T-cell (primary cell): ENCODE data around the gene DSG3. TPM values are rescaled to one million over a fixed set of nuclear protein-coding genes. Genes with fewer than 3 reads are reported as not detected.

Experiments
- ATAC-seq, 4 experiments: fragments of 200-7000 bp in 3 of 4; fragments of 150-1000 bp in 1 of 4; cut with Tn5 transposase; replicated peaks in 1 of 4; 1 replicate in 3 of 4; 2 replicates in 1 of 4; pipeline ENCODE4 v1.10.0; 2021; ENCODE audit warnings: moderate library complexity in 3 of 4, mild to moderate bottlenecking in 2 of 4, moderate number of reproducible peaks in 1 of 4
- CTCF ChIA-PET, 2 donors: fragments of 300-600 bp; sonication (Branson Sonifier 250); formaldehyde crosslinking; loops; one replicate each; lab custom pipeline; 2022; ENCODE audit warnings: antibody characterized with exemption in 2 of 2; lab: Charles Lee
- POLR2A ChIA-PET, 2 donors: fragments of 300-600 bp; sonication (Branson Sonifier 250); formaldehyde crosslinking; loops; one replicate each; lab custom pipeline; 2022; ENCODE audit warnings: antibody characterized with exemption in 2 of 2; lab: Charles Lee
- DNase-seq, 35 experiments: peaks; one replicate each; pipeline versions ENCODE4 v3.0.0 to v3.0.0-alpha.2; 2013 to 2023
- H3K27ac ChIP-seq: one replicate; pipeline ENCODE4 v1.5.1; 2013; ENCODE audit warnings: low read length
- H3K27me3 ChIP-seq, 2 experiments: replicated peaks in 1 of 2; 1 replicate in 1 of 2; 2 replicates in 1 of 2; pipeline versions ENCODE4 v1.6.1 to v1.7.0; 2013; ENCODE audit warnings: low read length in 1 of 2, mixed read lengths in 1 of 2; ENCODE audit not compliant: control insufficient read depth in 2 of 2, insufficient read depth in 2 of 2; ENCODE audit errors: extremely low read depth in 1 of 2
- H3K36me3 ChIP-seq, 2 donors: 1 replicate in 1 of 2; 2 replicates in 1 of 2; pipeline versions ENCODE4 v1.6.1 to v1.7.0; 2013; ENCODE audit warnings: low read length in 1 of 2; ENCODE audit not compliant: control insufficient read depth in 2 of 2, insufficient read depth in 1 of 2; ENCODE audit errors: extremely low read depth in 1 of 2
- H3K4me1 ChIP-seq, 2 experiments: 1 replicate in 1 of 2; 2 replicates in 1 of 2; pipeline versions ENCODE4 v1.6.1 to v1.7.0; 2013; ENCODE audit warnings: low read length in 2 of 2, mixed read lengths in 1 of 2; ENCODE audit not compliant: insufficient read depth in 2 of 2, control insufficient read depth in 1 of 2; ENCODE audit errors: extremely low read depth in 1 of 2
- H3K4me3 ChIP-seq, 2 donors: 1 replicate in 1 of 2; 2 replicates in 1 of 2; pipeline versions ENCODE4 v1.5.1 to v1.7.0; 2013; ENCODE audit warnings: mild to moderate bottlenecking in 2 of 2, low read length in 1 of 2, moderate library complexity in 1 of 2; ENCODE audit not compliant: control insufficient read depth in 1 of 2; ENCODE audit errors: extremely low read depth in 1 of 2
- H3K9me3 ChIP-seq: 2 replicates; pipeline ENCODE4 v1.7.0; 2013
- H3K27ac Mint-ChIP-seq, 2 donors: one replicate each; pipeline ENCODE4 v1.8.0; 2020 to 2021; ENCODE audit warnings: mild to moderate bottlenecking in 2 of 2, mixed read lengths in 2 of 2
- H3K27me3 Mint-ChIP-seq, 2 donors: one replicate each; pipeline ENCODE4 v1.8.0; 2021 to 2022; ENCODE audit warnings: mixed read lengths in 2 of 2
- H3K36me3 Mint-ChIP-seq: one replicate; pipeline ENCODE4 v1.8.0; 2021; ENCODE audit warnings: mixed read lengths
- H3K4me1 Mint-ChIP-seq, 3 donors: one replicate each; pipeline ENCODE4 v1.8.0; 2020 to 2022; ENCODE audit warnings: mixed read lengths in 3 of 3, mild to moderate bottlenecking in 1 of 3
- H3K4me3 Mint-ChIP-seq, 3 donors: one replicate each; pipeline ENCODE4 v1.8.0; 2020 to 2022; ENCODE audit warnings: mild to moderate bottlenecking in 3 of 3, mixed read lengths in 3 of 3, moderate library complexity in 3 of 3
- H3K9me3 Mint-ChIP-seq, 3 donors: one replicate each; pipeline ENCODE4 v1.8.0; 2020 to 2022; ENCODE audit warnings: mixed read lengths in 3 of 3
- WGBS: methylation state at CpG from one replicate; pipeline ENCODE4 v1.1.5; 2013; ENCODE audit warnings: missing lambda C conversion rate; ENCODE audit not compliant: insufficient coverage; 5-methylcytosine and 5-hydroxymethylcytosine counted together
- total RNA-seq, 35 experiments: library from RNA in 6 of 35; stranded (reverse) in 6 of 35; fragments of 120-200 nt in 1 of 35; gene quantifications; one replicate each; pipeline versions ENCODE4 v1.2.1 to v1.2.4 and lab custom pipeline; 2013 to 2026

Gene DSG3
- total RNA-seq, 5 donors from 2014 or later (not counting 1 experiment from before 2014, with no cell fraction given): not detected

DNA sequence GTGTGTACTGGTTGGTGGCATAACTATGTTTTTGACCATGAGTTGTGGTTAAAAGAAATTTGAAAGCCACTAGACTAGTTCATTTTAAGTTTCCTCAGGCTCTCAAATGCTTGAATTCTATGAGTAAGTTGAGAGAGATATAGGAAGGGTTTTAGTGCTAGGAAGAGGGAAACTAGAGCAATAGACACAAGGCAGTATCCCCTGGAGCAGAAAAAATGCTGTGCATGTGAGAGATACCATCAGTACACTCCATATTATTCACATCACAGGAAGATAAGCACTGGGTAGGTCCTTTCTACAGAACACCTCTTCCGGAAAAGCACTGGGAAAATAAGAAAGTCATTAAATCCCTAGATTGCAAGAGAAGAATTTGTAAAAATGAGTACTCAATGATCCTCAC is 19.3 kb upstream of the DSG3 start:
- ATAC-seq (no peak), DNase-seq (no peak)
- peaks cover 0 to 5% of the 10 kb centered on the region in 2 donors for H3K27me3 Mint-ChIP-seq
- no peak overlapping the region for H3K4me3 Mint-ChIP-seq
- H3K27me3 ChIP-seq: no peaks in the 10 kb centered on the region
- no peaks in the 10 kb centered on the region for H3K36me3 ChIP-seq
- H3K4me1 Mint-ChIP-seq: no peaks in the 10 kb centered on the region
- no peak overlapping the region for H3K4me3 ChIP-seq
- POLR2A ChIA-PET: no interaction called here
- H3K36me3 Mint-ChIP-seq: no peaks in the 10 kb centered on the region
- CTCF ChIA-PET: no interaction called here
- peaks cover 0 to 12% (median 0%) of the 10 kb centered on the region in 3 donors for H3K9me3 Mint-ChIP-seq
- no CpG with 5 or more reads among the region's 1 CpG for WGBS
- no peaks in the 10 kb centered on the region for H3K4me1 ChIP-seq
- peaks cover 4% of the 10 kb centered on the region for H3K9me3 ChIP-seq
- H3K27ac ChIP-seq: no peak overlapping the region
- H3K27ac Mint-ChIP-seq: no peak overlapping the region

DNA sequence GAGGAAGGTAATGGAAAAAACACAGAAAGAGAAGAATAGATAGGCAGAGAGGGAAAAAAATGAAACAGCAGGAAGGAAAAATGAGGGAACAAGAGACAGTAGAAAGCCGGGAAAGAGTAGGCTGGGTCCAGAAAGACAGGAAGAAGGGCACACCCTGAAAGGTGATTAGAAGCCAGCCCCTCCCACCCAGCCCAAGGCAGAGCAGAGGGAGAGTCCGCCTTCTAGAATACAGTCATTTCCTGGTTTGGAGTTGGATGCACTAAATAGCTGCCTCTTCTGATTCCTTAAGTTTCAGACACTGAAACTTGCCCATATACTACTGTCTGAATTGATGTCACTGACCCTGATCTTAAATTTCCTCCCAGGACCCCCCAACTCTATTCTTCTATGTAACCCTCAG is 17.9 kb upstream of the DSG3 start:
- CTCF ChIA-PET: no interaction called here
- peaks cover 0 to 5% of the 10 kb centered on the region in 2 donors for H3K27me3 Mint-ChIP-seq

DNA sequence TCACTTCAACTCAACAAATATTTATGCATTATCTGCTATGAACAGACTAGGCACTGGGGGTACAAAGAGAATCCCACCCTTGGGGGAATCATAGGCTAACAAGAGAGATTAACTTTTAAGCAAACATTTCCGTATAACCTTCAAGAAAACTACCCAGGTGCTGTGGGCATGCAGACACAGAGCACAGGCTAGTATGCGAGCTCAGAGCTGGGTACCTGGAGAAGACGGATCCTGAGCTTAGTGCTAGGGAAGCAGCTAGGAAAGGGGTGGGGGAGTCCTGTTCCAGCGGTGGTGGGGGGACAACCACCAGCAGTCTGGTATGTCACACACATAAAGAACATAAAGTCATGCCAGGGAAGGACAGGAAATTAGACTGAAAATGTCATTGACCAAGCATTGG is 17.5 kb upstream of the DSG3 start:
- H3K36me3 Mint-ChIP-seq: no peaks in the 10 kb centered on the region
- no peak overlapping the region for H3K27ac Mint-ChIP-seq
- H3K4me1 ChIP-seq: no peaks in the 10 kb centered on the region
- 100% methylated on average over 1 of the region's 4 CpGs for WGBS
- ATAC-seq (no peak), DNase-seq (no peak)
- no peak overlapping the region for H3K4me3 ChIP-seq
- no peaks in the 10 kb centered on the region for H3K27me3 ChIP-seq
- H3K36me3 ChIP-seq: no peaks in the 10 kb centered on the region
- no peak overlapping the region for H3K4me3 Mint-ChIP-seq
- H3K27me3 Mint-ChIP-seq: peaks cover 0 to 5% of the 10 kb centered on the region in 2 donors
- peaks cover 4% of the 10 kb centered on the region for H3K9me3 ChIP-seq
- POLR2A ChIA-PET: no interaction called here
- H3K9me3 Mint-ChIP-seq: peaks cover 0 to 23% (median 0%) of the 10 kb centered on the region in 3 donors
- CTCF ChIA-PET: interaction anchor here in 1 of 2 donors (1.1 kb wide), 1 partner anchor 10 kb away, joined by 3 read pairs; no protein-coding TSS in a partner anchor
- H3K4me1 Mint-ChIP-seq: no peaks in the 10 kb centered on the region
- no peak overlapping the region for H3K27ac ChIP-seq

More for the DNA sequence above, 17.9 kb upstream of the DSG3 start:
- peaks cover 0 to 19% (median 0%) of the 10 kb centered on the region in 3 donors for H3K9me3 Mint-ChIP-seq
- no peak overlapping the region for H3K4me3 ChIP-seq
- DNase-seq: no peak
- H3K27ac ChIP-seq: no peak overlapping the region
- no peak for ATAC-seq
- POLR2A ChIA-PET: no interaction called here
- H3K27ac Mint-ChIP-seq: no peak overlapping the region
- H3K27me3 ChIP-seq: no peaks in the 10 kb centered on the region
- H3K4me3 Mint-ChIP-seq: no peak overlapping the region
- no peaks in the 10 kb centered on the region for H3K36me3 ChIP-seq
- peaks cover 4% of the 10 kb centered on the region for H3K9me3 ChIP-seq
- no CpG with 5 or more reads among the region's 2 CpGs for WGBS
- H3K4me1 Mint-ChIP-seq: no peaks in the 10 kb centered on the region
- H3K36me3 Mint-ChIP-seq: no peaks in the 10 kb centered on the region
- no peaks in the 10 kb centered on the region for H3K4me1 ChIP-seq

DNA sequence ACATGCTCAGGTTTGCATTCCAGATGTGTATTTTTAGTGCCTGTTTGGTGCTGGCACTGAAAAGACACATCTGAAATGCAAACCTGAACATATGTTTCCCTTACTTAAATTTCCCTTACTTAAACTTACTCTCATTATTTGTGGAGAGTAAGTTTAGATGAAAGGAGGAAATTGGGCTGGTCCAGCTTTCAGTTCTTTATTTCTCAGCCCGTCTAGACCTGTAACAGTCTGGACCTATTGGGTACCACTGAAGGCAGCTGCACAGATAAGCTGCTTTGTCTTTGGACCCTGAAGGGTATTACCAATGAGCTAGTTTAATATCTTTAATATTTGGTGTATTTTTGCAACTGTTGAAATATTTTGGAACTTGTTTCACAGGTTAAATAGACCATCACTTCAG is 17.0 kb upstream of the DSG3 start:
- no peaks in the 10 kb centered on the region for H3K27me3 ChIP-seq
- H3K4me3 ChIP-seq: no peak overlapping the region
- Mint-ChIP-seq H3K36me3 (no peaks in the 10 kb centered on the region), H3K9me3 (peaks cover 0 to 23% (median 0%) of the 10 kb centered on the region in 3 donors), H3K4me3 (no peak overlapping the region), H3K27ac (no peak overlapping the region), H3K4me1 (no peaks in the 10 kb centered on the region), H3K27me3 (peaks cover 0 to 5% of the 10 kb centered on the region in 2 donors)
- peaks cover 4% of the 10 kb centered on the region for H3K9me3 ChIP-seq
- no peaks in the 10 kb centered on the region for H3K36me3 ChIP-seq
- H3K27ac ChIP-seq: no peak overlapping the region
- ChIA-PET CTCF (interaction anchor here in 1 of 2 donors (0.6 to 1.1 kb wide), 2 partner anchors 10 to 131 kb away, joined by 3 read pairs; no protein-coding TSS in a partner anchor), POLR2A (no interaction called here)
- H3K4me1 ChIP-seq: no peaks in the 10 kb centered on the region
- ATAC-seq (no peak), DNase-seq (no peak)
- 50% methylated on average over 1 of the region's 1 CpG for WGBS

DNA sequence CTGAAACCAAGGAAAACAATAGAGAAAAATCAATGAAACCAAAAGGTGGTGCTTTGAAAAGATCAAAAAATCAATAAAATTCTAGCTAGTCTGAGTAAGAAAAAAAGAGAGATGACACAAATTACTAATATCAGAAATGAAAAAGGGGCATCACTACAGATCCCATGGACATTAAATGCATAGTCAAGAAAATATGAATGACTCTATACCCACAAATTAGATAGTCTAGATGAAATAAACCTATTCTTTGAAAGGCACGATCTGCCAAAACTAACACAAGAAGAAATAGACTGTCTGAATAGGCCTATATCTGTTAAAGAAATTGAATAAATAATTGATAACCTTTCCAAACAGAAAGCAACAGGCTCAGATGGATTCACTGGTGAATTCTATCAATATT is 15.2 kb upstream of the DSG3 start:
- no peak overlapping the region for H3K27ac ChIP-seq
- H3K4me1 Mint-ChIP-seq: no peaks in the 10 kb centered on the region
- peaks cover 4% of the 10 kb centered on the region for H3K9me3 ChIP-seq
- H3K27me3 ChIP-seq: no peaks in the 10 kb centered on the region
- peaks cover 0 to 5% of the 10 kb centered on the region in 2 donors for H3K27me3 Mint-ChIP-seq
- H3K27ac Mint-ChIP-seq: no peak overlapping the region
- WGBS: no CpG with 5 or more reads among the region's 1 CpG
- no peak overlapping the region for H3K4me3 ChIP-seq
- no peaks in the 10 kb centered on the region for H3K36me3 ChIP-seq
- POLR2A ChIA-PET: no interaction called here
- no peak for ATAC-seq
- no peak overlapping the region for H3K4me3 Mint-ChIP-seq
- DNase-seq: no peak
- CTCF ChIA-PET: no interaction called here
- peaks cover 0 to 23% (median 0%) of the 10 kb centered on the region in 3 donors for H3K9me3 Mint-ChIP-seq
- no peaks in the 10 kb centered on the region for H3K36me3 Mint-ChIP-seq
- H3K4me1 ChIP-seq: no peaks in the 10 kb centered on the region

DNA sequence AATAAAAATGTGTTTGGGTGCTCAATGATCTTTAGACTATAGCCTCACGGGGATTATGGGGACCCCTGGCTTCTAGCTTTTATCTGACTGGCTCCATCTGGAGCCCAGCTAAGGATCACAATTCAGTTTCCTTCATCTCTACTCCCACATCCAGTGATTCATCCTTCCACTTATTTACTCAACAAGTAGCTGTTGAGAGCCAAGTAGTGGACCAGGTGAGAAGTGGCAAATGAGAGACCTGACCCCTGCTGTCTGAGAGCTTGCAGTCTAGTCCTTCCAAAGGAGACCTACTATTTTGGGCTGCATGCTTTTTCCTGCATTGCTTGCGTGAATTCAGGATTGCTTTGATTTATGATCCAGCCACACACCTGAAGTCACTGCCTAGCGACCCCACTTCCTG is 10.7 kb upstream of the DSG3 start:
- no peaks in the 10 kb centered on the region for H3K27me3 ChIP-seq
- peaks cover 0 to 1% of the 10 kb centered on the region in 2 donors for H3K27me3 Mint-ChIP-seq
- H3K9me3 ChIP-seq: peaks cover 4% of the 10 kb centered on the region
- ChIA-PET CTCF (no interaction called here), POLR2A (no interaction called here)
- ATAC-seq: no peak
- no peak overlapping the region for H3K27ac ChIP-seq
- no peak overlapping the region for H3K4me3 Mint-ChIP-seq
- no peaks in the 10 kb centered on the region for H3K4me1 ChIP-seq
- H3K36me3 ChIP-seq: no peaks in the 10 kb centered on the region
- H3K9me3 Mint-ChIP-seq: peaks cover 0 to 14% (median 0%) of the 10 kb centered on the region in 3 donors
- no peaks in the 10 kb centered on the region for H3K36me3 Mint-ChIP-seq
- 61% methylated on average over 3 of the region's 3 CpGs for WGBS
- no peak overlapping the region for H3K27ac Mint-ChIP-seq
- no peak overlapping the region for H3K4me3 ChIP-seq
- DNase-seq: no peak
- no peaks in the 10 kb centered on the region for H3K4me1 Mint-ChIP-seq
